IPS-18a (cell line): Measurements from ENCODE around the gene SAPCD2.

ENCODE experiments used
- H3K27ac ChIP-seq: one replicate; pipeline ENCODE4 v1.5.1; 2013; ENCODE audit warnings: low read length
- H3K27me3 ChIP-seq: one replicate; pipeline ENCODE4 v1.6.1; 2013; ENCODE audit warnings: mild to moderate bottlenecking, low read length; ENCODE audit not compliant: control insufficient read depth, insufficient read depth
- H3K36me3 ChIP-seq: one replicate; pipeline ENCODE4 v1.6.1; 2013; ENCODE audit warnings: low read depth, low read length; ENCODE audit not compliant: control insufficient read depth
- H3K4me1 ChIP-seq: one replicate; pipeline ENCODE4 v1.6.1; 2013; ENCODE audit warnings: low read depth, low read length; ENCODE audit not compliant: control insufficient read depth
- H3K4me3 ChIP-seq: one replicate; pipeline ENCODE4 v1.5.1; 2013; ENCODE audit warnings: low read length
- H3K9ac ChIP-seq: one replicate; pipeline ENCODE4 v1.6.1; 2013; ENCODE audit warnings: mild to moderate bottlenecking, low read length, moderate library complexity
- H3K9me3 ChIP-seq: one replicate; pipeline ENCODE4 v1.6.1; 2013; ENCODE audit warnings: low read depth, low read length; ENCODE audit not compliant: control insufficient read depth

SAPCD2 gene

DNA sequence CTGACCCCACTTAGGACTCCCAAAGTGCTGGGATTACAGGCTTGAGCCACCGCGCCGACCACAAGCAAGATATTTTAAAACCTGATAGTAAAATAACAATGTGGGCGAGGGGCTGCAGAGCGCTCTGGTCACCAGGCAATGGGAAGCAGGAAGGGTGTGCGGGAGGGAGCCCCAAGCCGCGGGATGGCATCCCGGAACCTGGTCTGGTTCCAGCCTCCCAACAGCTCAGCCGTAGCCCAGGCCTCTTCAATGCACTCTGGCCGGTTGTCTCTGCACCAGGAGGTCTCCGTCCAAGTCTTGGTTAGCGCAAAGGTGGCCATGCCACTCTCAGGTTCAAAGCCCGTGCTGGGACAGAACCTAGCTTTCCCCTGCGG is 6.3 kb upstream of the SAPCD2 start:
- no peak overlapping the region for H3K9ac ChIP-seq
- H3K36me3 ChIP-seq, result no peaks in the 10 kb centered on the region
- H3K9me3 ChIP-seq, result no peaks in the 10 kb centered on the region
- peaks cover 49% of the 10 kb centered on the region for H3K27me3 ChIP-seq
- H3K4me3 ChIP-seq, result no peak overlapping the region
- peaks cover 5% of the 10 kb centered on the region for H3K4me1 ChIP-seq
- H3K27ac ChIP-seq, result no peak overlapping the region

- H3K9ac ChIP-seq, result no peak overlapping the region
- no peaks in the 10 kb centered on the region for H3K36me3 ChIP-seq
- H3K9me3 ChIP-seq, result no peaks in the 10 kb centered on the region
- no peak overlapping the region for H3K27ac ChIP-seq
- no peak overlapping the region for H3K4me3 ChIP-seq
- peaks cover 5% of the 10 kb centered on the region for H3K4me1 ChIP-seq
- H3K27me3 ChIP-seq, result peaks cover 49% of the 10 kb centered on the region
Measured at GRCh38 chr9:137075275-137075775, 5.0 kb upstream of the SAPCD2 start.

- H3K4me1 ChIP-seq, result peaks cover 5% of the 10 kb centered on the region
- H3K36me3 ChIP-seq, result no peaks in the 10 kb centered on the region
- H3K9ac ChIP-seq, result no peak overlapping the region
- H3K27ac ChIP-seq, result no peak overlapping the region
- H3K4me3 ChIP-seq, result no peak overlapping the region
- H3K27me3 ChIP-seq, result peaks cover 44% of the 10 kb centered on the region
- H3K9me3 ChIP-seq, result no peaks in the 10 kb centered on the region
Measured at GRCh38 chr9:137074657-137075274, 4.4 kb upstream of the SAPCD2 start.

- H3K36me3 ChIP-seq, result no peaks in the 10 kb centered on the region
- H3K4me1 ChIP-seq, result peaks cover 5% of the 10 kb centered on the region
- no peak overlapping the region for H3K4me3 ChIP-seq
- no peaks in the 10 kb centered on the region for H3K9me3 ChIP-seq
- no peak overlapping the region for H3K27ac ChIP-seq
- no peak overlapping the region for H3K9ac ChIP-seq
- peaks cover 44% of the 10 kb centered on the region for H3K27me3 ChIP-seq
Measured at GRCh38 chr9:137073992-137074399, 3.6 kb upstream of the SAPCD2 start.

DNA sequence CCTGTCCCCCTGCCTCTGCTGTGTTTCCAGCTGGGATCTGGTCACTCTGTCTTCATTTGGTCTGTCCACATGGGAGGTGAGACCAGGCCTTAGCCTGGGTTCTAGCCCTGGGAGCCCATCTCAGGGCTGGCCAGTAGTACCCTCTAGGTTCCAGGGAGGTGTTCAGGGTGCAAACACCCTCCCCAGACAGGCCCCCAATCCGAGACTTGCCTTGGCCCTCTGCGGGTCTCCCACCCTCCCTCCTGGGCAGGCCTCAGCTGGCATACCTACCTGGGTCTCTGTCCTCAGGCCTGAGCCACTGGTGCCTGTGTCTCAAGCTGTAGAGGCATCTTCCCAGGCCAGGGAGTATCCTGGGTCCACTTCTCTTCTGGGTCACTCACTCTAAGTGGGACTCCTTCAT is 925 bp upstream of the SAPCD2 start:
- H3K27me3 ChIP-seq, result peaks cover 19% of the 10 kb centered on the region
- H3K9me3 ChIP-seq, result no peaks in the 10 kb centered on the region
- H3K27ac ChIP-seq, result no peak overlapping the region
- no peaks in the 10 kb centered on the region for H3K4me1 ChIP-seq
- H3K4me3 ChIP-seq, result peak overlapping the region; percentile 44
- H3K9ac ChIP-seq, result no peak overlapping the region
- H3K36me3 ChIP-seq, result no peaks in the 10 kb centered on the region

GRCh38 chr9:137070906-137071275 is 534 bp upstream of the SAPCD2 start:
- H3K4me1 ChIP-seq, result no peaks in the 10 kb centered on the region
- H3K4me3 ChIP-seq, result peak overlapping the region; percentile 44
- no peaks in the 10 kb centered on the region for H3K9me3 ChIP-seq
- H3K27me3 ChIP-seq, result peaks cover 15% of the 10 kb centered on the region
- H3K9ac ChIP-seq, result no peak overlapping the region
- no peak overlapping the region for H3K27ac ChIP-seq
- H3K36me3 ChIP-seq, result no peaks in the 10 kb centered on the region

DNA sequence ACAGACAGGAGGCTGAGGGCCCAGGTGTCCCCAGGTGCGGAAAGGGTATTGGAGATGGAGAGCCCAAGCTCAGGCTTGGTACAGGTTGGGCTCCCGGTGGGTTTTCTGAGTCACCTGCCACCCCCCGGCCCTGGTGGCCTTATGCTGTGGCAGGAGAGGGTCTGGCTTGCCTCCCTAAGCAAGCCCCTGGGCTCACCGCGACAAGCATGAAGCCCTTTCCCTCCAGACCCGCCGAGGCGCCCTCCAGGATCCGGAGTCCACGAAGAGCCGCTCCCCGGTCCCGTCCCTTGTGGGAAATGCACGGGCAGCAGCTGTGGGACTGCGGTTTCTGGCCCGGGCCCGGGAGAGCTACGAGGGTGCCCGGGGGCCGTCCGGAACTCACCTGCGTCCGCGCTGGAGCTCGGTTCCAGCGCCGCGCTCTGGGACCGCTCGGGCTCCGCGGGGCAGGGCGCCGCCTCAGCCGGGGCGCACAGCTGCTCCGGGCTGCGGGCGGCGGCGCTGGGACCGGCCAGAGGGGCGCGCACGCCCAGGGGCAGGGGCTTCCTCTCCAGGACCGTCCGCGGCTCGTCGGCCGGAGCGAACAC is 757 bp downstream of the SAPCD2 start:
- Histone ChIP-seq H3K36me3 (no peaks in the 10 kb centered on the region), H3K27ac (no peak overlapping the region), H3K4me1 (no peaks in the 10 kb centered on the region), H3K4me3 (peak overlapping the region; percentile 53), H3K27me3 (peaks cover 15% of the 10 kb centered on the region), H3K9ac (no peak overlapping the region), H3K9me3 (no peaks in the 10 kb centered on the region)

DNA sequence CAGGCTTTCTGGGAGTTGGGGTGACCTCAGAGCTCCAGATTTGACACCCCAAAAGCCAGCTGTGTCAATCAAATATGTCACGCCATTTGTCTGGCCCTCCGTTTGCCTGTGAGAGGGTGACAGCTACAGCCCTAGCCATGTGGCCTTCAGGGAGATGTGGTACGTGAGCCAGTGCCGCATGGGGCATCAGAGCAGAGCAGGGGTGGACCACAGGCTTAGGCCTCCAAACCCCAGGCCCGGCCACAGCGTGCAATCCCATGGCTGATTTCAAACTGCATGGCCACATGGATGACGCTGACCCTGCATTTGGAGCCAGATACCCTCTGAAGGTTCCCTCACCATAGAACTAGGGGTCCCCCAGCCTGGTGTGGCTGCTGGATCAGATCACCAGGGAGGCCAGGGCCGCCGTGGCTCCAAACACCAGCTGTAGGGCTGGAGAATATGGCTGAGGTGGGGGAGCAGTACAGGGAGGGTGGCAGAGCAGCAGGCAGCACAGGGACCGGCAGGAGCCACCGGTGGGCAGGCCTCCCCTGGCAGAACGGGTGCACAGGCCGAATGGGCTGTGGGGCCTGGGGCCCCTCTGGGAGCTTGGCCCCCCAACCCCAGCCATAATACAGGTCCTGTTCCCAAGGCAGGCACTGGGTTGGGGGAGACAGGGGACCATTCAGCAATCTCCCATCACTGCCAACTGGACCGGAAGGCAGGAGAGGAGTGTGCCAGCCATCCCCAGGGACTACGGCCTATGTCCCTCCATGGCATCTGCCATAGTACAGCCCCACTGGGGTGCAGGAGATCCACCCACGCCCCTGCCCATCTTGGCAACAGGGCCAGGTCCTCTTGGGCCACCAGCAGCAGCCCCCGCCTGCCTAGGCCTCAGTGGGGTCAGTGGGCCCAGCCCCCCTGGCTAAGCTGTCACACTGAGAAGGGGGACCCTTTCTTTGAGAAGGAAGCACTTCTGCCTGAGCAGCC is 1.5 kb downstream of the SAPCD2 start:
- Histone ChIP-seq H3K36me3 (no peaks in the 10 kb centered on the region), H3K4me3 (peak overlapping the region; percentile 53), H3K4me1 (no peaks in the 10 kb centered on the region), H3K27me3 (peaks cover 15% of the 10 kb centered on the region), H3K9ac (no peak overlapping the region), H3K27ac (no peak overlapping the region), H3K9me3 (no peaks in the 10 kb centered on the region)

DNA sequence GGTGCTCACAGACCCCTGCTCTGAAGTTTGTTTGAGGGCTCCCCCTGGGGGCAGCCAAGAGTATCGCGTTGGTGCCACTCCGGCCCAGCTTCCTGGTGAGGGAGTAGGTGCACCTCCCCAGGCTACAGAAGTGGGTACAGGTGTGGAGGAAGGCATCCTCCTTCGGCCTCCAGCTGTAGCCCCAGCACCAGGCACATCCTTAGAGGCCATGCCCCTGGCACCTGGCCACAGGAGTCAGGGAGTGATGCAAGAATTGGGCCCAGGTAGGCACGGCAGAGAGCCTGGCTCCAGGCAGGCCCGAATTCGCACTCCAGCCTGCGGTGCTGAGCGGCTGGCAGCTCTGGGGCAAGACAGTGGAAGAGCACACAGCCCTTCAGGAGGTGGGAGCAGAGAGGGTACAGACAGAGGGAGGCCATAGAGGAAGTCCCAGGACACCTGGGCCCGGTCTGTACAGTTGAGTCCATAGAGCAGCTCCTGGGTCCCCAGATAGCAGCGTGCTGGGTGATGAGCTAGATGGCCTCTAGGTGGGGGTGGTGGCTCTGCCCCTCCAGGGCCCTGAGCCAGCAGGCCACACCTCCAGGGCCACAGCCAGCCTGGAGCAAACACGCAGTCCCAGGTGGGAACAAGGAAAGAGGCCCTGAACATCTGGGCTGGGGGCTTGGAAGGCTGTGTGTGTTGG is 2.4 kb downstream of the SAPCD2 start:
- Histone ChIP-seq H3K9me3 (no peaks in the 10 kb centered on the region), H3K4me1 (no peaks in the 10 kb centered on the region), H3K27me3 (peaks cover 15% of the 10 kb centered on the region), H3K9ac (no peak overlapping the region), H3K36me3 (no peaks in the 10 kb centered on the region), H3K27ac (no peak overlapping the region), H3K4me3 (no peak overlapping the region)

DNA sequence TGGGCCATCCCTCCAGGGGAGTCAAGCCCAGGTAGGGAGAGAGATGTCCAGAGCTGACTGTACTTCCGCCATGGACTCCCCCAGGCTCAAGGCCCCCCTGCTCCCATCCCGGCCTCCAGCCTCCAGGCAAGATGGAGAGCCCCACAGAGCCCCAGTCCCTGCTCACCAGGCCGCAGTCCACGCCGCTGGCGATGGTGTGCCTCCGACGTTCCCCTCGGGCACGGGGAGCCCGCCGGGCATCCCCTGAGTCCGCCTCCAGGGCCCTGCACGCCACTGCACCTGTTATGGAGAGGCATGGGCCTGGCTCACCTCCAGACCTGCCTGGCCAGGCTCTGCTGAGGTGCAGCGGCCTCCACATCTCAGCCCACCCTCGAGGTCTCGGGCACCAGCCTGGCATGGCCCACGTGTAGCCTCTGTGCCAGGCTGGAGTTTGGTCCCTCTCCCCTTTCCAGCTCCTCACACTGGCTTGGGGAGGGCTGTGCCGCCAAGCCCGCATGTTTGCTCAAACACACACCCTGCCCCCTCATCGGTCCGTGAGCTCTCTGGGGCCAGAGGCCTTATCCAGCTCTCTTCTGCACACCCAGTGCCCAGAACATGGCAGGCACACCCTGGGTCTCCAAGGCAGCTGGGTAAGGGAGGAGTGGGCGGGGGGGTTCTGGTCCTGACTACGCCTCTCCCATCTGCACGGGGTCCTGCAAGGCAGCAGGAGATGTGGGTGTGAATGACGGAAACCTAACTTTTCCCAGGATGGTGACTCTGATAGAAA is 4.1 kb downstream of the SAPCD2 start:
- Histone ChIP-seq H3K9ac (no peak overlapping the region), H3K4me1 (no peaks in the 10 kb centered on the region), H3K9me3 (no peaks in the 10 kb centered on the region), H3K27me3 (peaks cover 10% of the 10 kb centered on the region), H3K36me3 (no peaks in the 10 kb centered on the region), H3K4me3 (no peak overlapping the region), H3K27ac (no peak overlapping the region)
